Neural cell (in vitro differentiated cells): ENCODE measurements around the gene RASD2. TPM values are rescaled to one million over a fixed set of nuclear protein-coding genes. Genes with fewer than 3 reads are reported as not detected.

ENCODE experiments used
- H2AFZ ChIP-seq: fragments of 200-600, 300-800 bp; sonication (generic), shearing (Covaris generic); 2 replicates; pipeline ENCODE4 v1.6.0; 2014; ENCODE audit warnings: low read depth, mild to moderate bottlenecking, antibody characterized with exemption, low read length, moderate library complexity
- H3F3A ChIP-seq: fragments of 200-600 bp; shearing (Covaris generic); 2 replicates; pipeline ENCODE4 v1.6.1; 2016; ENCODE audit warnings: mild to moderate bottlenecking, moderate library complexity, mixed read lengths, antibody characterized with exemption, low read length; ENCODE audit not compliant: insufficient read depth, poor library complexity, severe bottlenecking
- H3K27ac ChIP-seq: fragments of 200-600, 300-800 bp; sonication (generic), shearing (Covaris generic); 2 replicates; pipeline ENCODE4 v1.5.1; 2014; ENCODE audit warnings: mild to moderate bottlenecking, low read length, moderate library complexity
- H3K27me3 ChIP-seq: fragments of 300-800, 200-600 bp; sonication (generic), shearing (Covaris generic); 2 replicates; pipeline ENCODE4 v1.6.0; 2014; ENCODE audit warnings: mild to moderate bottlenecking, low read depth, low read length, moderate library complexity; ENCODE audit not compliant: insufficient read depth
- H3K36me3 ChIP-seq: fragments of 300-800, 200-600 bp; sonication (generic), shearing (Covaris generic); 2 replicates; pipeline ENCODE4 v1.5.1; 2014; ENCODE audit warnings: mild to moderate bottlenecking, antibody characterized with exemption, low read length, moderate library complexity; ENCODE audit not compliant: insufficient read depth
- H3K4me2 ChIP-seq: fragments of 300-800, 200-600 bp; sonication (generic), shearing (Covaris generic); 2 replicates; pipeline ENCODE4 v1.6.0; 2014; ENCODE audit warnings: mild to moderate bottlenecking, low read length
- H3K4me3 ChIP-seq: fragments of 300-800, 200-600 bp; sonication (generic), shearing (Covaris generic); 2 replicates; pipeline ENCODE4 v1.5.1; 2014; ENCODE audit warnings: mild to moderate bottlenecking, low read length, moderate library complexity
- H3K79me2 ChIP-seq: fragments of 200-600 bp; shearing (Covaris generic); replicated peaks from 2 replicates; pipeline ENCODE4 v1.6.0; 2014; ENCODE audit warnings: mild to moderate bottlenecking, low read length, moderate library complexity; ENCODE audit not compliant: insufficient read depth
- H3K9ac ChIP-seq: fragments of 300-800, 200-600 bp; sonication (generic), shearing (Covaris generic); 2 replicates; pipeline ENCODE4 v1.6.1; 2016; ENCODE audit warnings: mild to moderate bottlenecking, low read length, mixed read lengths
- H3K9me2 ChIP-seq: fragments of 200-600 bp; shearing (Covaris generic); 2 replicates; pipeline ENCODE4 v1.6.1; 2016; ENCODE audit warnings: mild to moderate bottlenecking, low read length, mixed read lengths; ENCODE audit not compliant: insufficient read depth
- H3K9me3 ChIP-seq: fragments of 200-600, 300-800 bp; sonication (generic), shearing (Covaris generic); 2 replicates; pipeline ENCODE4 v1.6.1; 2016; ENCODE audit warnings: mild to moderate bottlenecking, mixed run types, low read length, moderate library complexity, mixed read lengths
- H4K20me1 ChIP-seq: fragments of 200-600 bp; shearing (Covaris generic); 2 replicates; pipeline ENCODE4 v1.6.1; 2016; ENCODE audit warnings: mild to moderate bottlenecking, mixed run types; ENCODE audit not compliant: insufficient read depth
- CTCF ChIP-seq: fragments of 450-650 bp; IDR thresholded peaks from 2 replicates; pipeline ENCODE4 v1.5.1; 2014; ENCODE audit warnings: antibody characterized with exemption, mild to moderate bottlenecking, moderate library complexity; ENCODE audit not compliant: poor library complexity, severe bottlenecking
- EP300 ChIP-seq: fragments of 450-650 bp; conservative IDR thresholded peaks from 2 replicates; pipeline ENCODE4 v1.6.1; 2014; ENCODE audit warnings: antibody characterized with exemption, mild to moderate bottlenecking, moderate library complexity; ENCODE audit not compliant: poor library complexity, severe bottlenecking
- EZH2 ChIP-seq: fragments of 200-600, 300-800 bp; shearing (Covaris generic), sonication (generic); IDR thresholded peaks from 2 replicates; pipeline ENCODE4 v1.6.1; 2014; ENCODE audit warnings: antibody characterized with exemption, low read length, borderline replicate concordance, mild to moderate bottlenecking; ENCODE audit not compliant: insufficient read depth, poor library complexity, severe bottlenecking
- MXI1 ChIP-seq: fragments of 450-650 bp; conservative IDR thresholded peaks from 2 replicates; pipeline ENCODE4 v1.6.1; 2014; ENCODE audit warnings: antibody characterized with exemption, mild to moderate bottlenecking; ENCODE audit not compliant: poor library complexity, severe bottlenecking
- POLR2AphosphoS5 ChIP-seq: IDR thresholded peaks from 2 replicates; pipeline ENCODE4 v1.6.1; 2012
- RAD21 ChIP-seq: fragments of 450-650 bp; conservative IDR thresholded peaks from 2 replicates; pipeline ENCODE4 v1.6.1; 2014; ENCODE audit warnings: antibody characterized with exemption, mild to moderate bottlenecking, moderate library complexity
- REST ChIP-seq: IDR thresholded peaks from 2 replicates; pipeline ENCODE4 v1.6.1; 2012; ENCODE audit warnings: borderline replicate concordance
- SMC3 ChIP-seq: fragments of 450-650 bp; conservative IDR thresholded peaks from 2 replicates; pipeline ENCODE4 v1.6.1; 2014; ENCODE audit warnings: antibody characterized with exemption, mild to moderate bottlenecking, moderate library complexity; ENCODE audit not compliant: poor library complexity
- TAF1 ChIP-seq: IDR thresholded peaks from 2 replicates; pipeline ENCODE4 v1.6.1; 2012; ENCODE audit warnings: low read depth
- polyA plus RNA-seq: library from polyadenylated mRNA; depleted of rRNA; stranded (reverse); fragments of >200 nt; gene quantifications from 2 replicates; pipeline ENCODE4 v1.2.3, GENCODE V29; 2014

Gene RASD2
- polyA plus RNA-seq, 1 donor from 2014 or later = 0.14 TPM

DNA sequence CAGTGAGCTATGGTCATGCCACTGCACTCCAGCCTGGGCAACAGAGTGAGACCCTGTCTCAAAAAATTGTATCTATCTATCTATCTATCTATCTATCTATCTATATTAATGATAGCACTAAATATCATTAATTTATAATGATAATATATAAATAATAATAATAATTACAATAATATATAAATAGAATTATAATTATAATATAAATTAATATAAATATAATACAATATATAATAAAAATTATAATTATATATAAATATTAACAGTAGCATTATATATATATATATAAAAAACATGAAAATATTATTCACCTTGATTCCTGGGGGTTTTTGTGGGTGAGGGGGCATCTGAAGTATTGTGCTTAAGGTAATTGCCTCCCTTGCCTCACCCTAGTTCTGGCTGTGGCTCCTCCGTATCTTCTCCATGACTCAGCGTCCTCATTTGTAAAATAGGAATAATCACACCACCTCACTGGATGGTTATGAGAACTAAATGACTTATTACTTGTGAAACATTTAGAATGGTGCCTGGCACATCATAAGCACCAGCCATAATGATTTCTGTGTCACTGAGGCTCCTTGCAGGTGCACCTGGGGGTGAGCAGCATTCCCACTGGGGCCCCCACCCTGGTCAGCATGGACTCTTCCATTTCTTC lies 18.8 kb downstream of the RASD2 start:
- H4K20me1 ChIP-seq = no peaks in the 10 kb centered on the region
- no peaks in the 10 kb centered on the region for H3K79me2 ChIP-seq
- no peaks in the 10 kb centered on the region for H3K9me3 ChIP-seq
- H3F3A ChIP-seq = no peaks in the 10 kb centered on the region
- no peak overlapping the region for H3K4me3 ChIP-seq
- no peak overlapping the region for H3K27ac ChIP-seq
- no peak for TF ChIP-seq POLR2AphosphoS5
- TF ChIP-seq REST = no peak
- no peak for TF ChIP-seq TAF1
- TF ChIP-seq MXI1 = no peak
- TF ChIP-seq SMC3 = no peak
- no peak for TF ChIP-seq EZH2
- no peak overlapping the region for H3K9ac ChIP-seq
- H3K9me2 ChIP-seq = no peaks in the 10 kb centered on the region
- no peaks in the 10 kb centered on the region for H3K27me3 ChIP-seq
- no peak overlapping the region for H2AFZ ChIP-seq
- H3K36me3 ChIP-seq = no peaks in the 10 kb centered on the region
- no peak overlapping the region for H3K4me2 ChIP-seq

DNA sequence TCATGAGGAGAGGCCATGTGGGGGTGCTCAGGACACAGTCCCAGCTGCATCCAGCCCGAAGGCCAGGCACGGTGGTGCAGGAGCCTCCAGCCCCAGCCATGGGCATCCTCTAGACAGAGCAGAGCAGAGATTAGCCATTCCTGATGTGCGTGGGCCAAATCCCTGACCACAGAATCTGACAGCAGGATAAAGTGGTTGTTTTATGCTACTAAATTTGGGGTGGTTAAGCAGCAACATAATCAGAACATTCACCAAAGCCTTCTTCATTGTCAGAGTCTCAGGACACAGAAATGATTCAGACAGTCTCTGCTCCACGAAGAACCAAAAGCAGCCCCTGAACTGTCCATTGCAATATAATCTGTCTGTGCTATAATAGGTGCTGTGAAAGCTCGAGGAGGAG lies 19.7 kb downstream of the RASD2 start:
- no peaks in the 10 kb centered on the region for H3F3A ChIP-seq
- H3K27me3 ChIP-seq = no peaks in the 10 kb centered on the region
- no peak overlapping the region for H3K4me3 ChIP-seq
- H2AFZ ChIP-seq = no peak overlapping the region
- TF ChIP-seq EP300 (no peak), EZH2 (no peak), CTCF (no peak)
- no peak overlapping the region for H3K27ac ChIP-seq
- H3K9me3 ChIP-seq = no peaks in the 10 kb centered on the region
- H3K9me2 ChIP-seq = no peaks in the 10 kb centered on the region
- H3K79me2 ChIP-seq = no peaks in the 10 kb centered on the region
- H3K4me2 ChIP-seq = no peak overlapping the region
- H4K20me1 ChIP-seq = no peaks in the 10 kb centered on the region
- no peak overlapping the region for H3K9ac ChIP-seq
- H3K36me3 ChIP-seq = no peaks in the 10 kb centered on the region

GRCh38 chr22:35560824-35561223 lies 20.2 kb downstream of the RASD2 start:
- TF ChIP-seq CTCF = no peak
- no peak for TF ChIP-seq POLR2AphosphoS5
- TF ChIP-seq TAF1 = no peak
- TF ChIP-seq RAD21 = no peak
- TF ChIP-seq MXI1 = no peak
- H3K79me2 ChIP-seq = no peaks in the 10 kb centered on the region
- H3K4me2 ChIP-seq = no peak overlapping the region
- H3K9me2 ChIP-seq = no peaks in the 10 kb centered on the region
- H3K4me3 ChIP-seq = no peak overlapping the region
- H3K9ac ChIP-seq = no peak overlapping the region
- no peaks in the 10 kb centered on the region for H3K9me3 ChIP-seq
- H2AFZ ChIP-seq = no peak overlapping the region
- no peaks in the 10 kb centered on the region for H3F3A ChIP-seq
- H3K36me3 ChIP-seq = no peaks in the 10 kb centered on the region
- no peak overlapping the region for H3K27ac ChIP-seq
- H4K20me1 ChIP-seq = no peaks in the 10 kb centered on the region
- H3K27me3 ChIP-seq = no peaks in the 10 kb centered on the region
